ENCODE results near the gene CLEC16A. TPM values are rescaled to one million over a fixed set of nuclear protein-coding genes. Genes with fewer than 3 reads are reported as not detected.
"Not testable (repeated sequence)": the region's sequence is repeated elsewhere in the genome, so short reads cannot be mapped to it uniquely, and the experiment has no call there.

CLEC16A gene
- total RNA-seq, 1 donor from 2014 or later: 14.6 TPM

- peak overlapping the region in 1 of 3 donors; percentile 27 for H3K9ac ChIP-seq (ENCODE audit: low read depth in 1 of 3, low read length in 3 of 3)
- peaks cover 20 to 22% (median 20%) of the 10 kb centered on the region in 3 donors for H3K36me3 ChIP-seq (ENCODE audit: control insufficient read depth in 3 of 3, insufficient read depth in 3 of 3, low read length in 3 of 3)
- no peaks in the 10 kb centered on the region for H3K9me3 ChIP-seq (ENCODE audit: control insufficient read depth in 3 of 3, low read length in 3 of 3)
- no peaks in the 10 kb centered on the region for H3K27me3 ChIP-seq (ENCODE audit: control insufficient read depth in 3 of 3, insufficient read depth in 3 of 3, low read length in 3 of 3)
- no peak overlapping the region for H3K27ac ChIP-seq (ENCODE audit: low read depth, low read length)
- no peak overlapping the region for H3K4me3 ChIP-seq (ENCODE audit: low read length in 3 of 3)
- H3K4me1 ChIP-seq (ENCODE audit: control insufficient read depth in 3 of 3, insufficient read depth in 3 of 3, low read length in 3 of 3): peaks cover 9 to 22% (median 20%) of the 10 kb centered on the region in 3 donors
Measured at GRCh38 chr16:10965440-10966061, 21.2 kb downstream of the CLEC16A start.

GRCh38 chr16:10966129-10966528, 21.8 kb downstream of the CLEC16A start:
- H3K9ac ChIP-seq (ENCODE audit: low read depth in 1 of 3, low read length in 3 of 3): no peak overlapping the region
- H3K4me3 ChIP-seq (ENCODE audit: low read length in 3 of 3): no peak overlapping the region
- peaks cover 22 to 28% (median 26%) of the 10 kb centered on the region in 3 donors for H3K36me3 ChIP-seq (ENCODE audit: control insufficient read depth in 3 of 3, insufficient read depth in 3 of 3, low read length in 3 of 3)
- no peak overlapping the region for H3K27ac ChIP-seq (ENCODE audit: low read depth, low read length)
- H3K4me1 ChIP-seq (ENCODE audit: control insufficient read depth in 3 of 3, insufficient read depth in 3 of 3, low read length in 3 of 3): peaks cover 6 to 16% (median 14%) of the 10 kb centered on the region in 3 donors
- no peaks in the 10 kb centered on the region for H3K9me3 ChIP-seq (ENCODE audit: control insufficient read depth in 3 of 3, low read length in 3 of 3)
- H3K27me3 ChIP-seq (ENCODE audit: control insufficient read depth in 3 of 3, insufficient read depth in 3 of 3, low read length in 3 of 3): no peaks in the 10 kb centered on the region

- Histone ChIP-seq H3K36me3 (ENCODE audit: control insufficient read depth in 3 of 3, insufficient read depth in 3 of 3, low read length in 3 of 3) (peaks cover 23 to 30% (median 27%) of the 10 kb centered on the region in 3 donors), H3K4me1 (ENCODE audit: control insufficient read depth in 3 of 3, insufficient read depth in 3 of 3, low read length in 3 of 3) (peaks cover 4 to 13% (median 10%) of the 10 kb centered on the region in 3 donors)
- H3K9ac ChIP-seq (ENCODE audit: low read depth in 1 of 3, low read length in 3 of 3); H3K27ac ChIP-seq (ENCODE audit: low read depth, low read length); H3K27me3 ChIP-seq (ENCODE audit: control insufficient read depth in 3 of 3, insufficient read depth in 3 of 3, low read length in 3 of 3); H3K4me3 ChIP-seq (ENCODE audit: low read length in 3 of 3); H3K9me3 ChIP-seq (ENCODE audit: control insufficient read depth in 3 of 3, low read length in 3 of 3): not testable (repeated sequence)
Measured at GRCh38 chr16:10966559-10966958, 22.2 kb downstream of the CLEC16A start.

- H3K4me1 ChIP-seq (ENCODE audit: control insufficient read depth in 3 of 3, insufficient read depth in 3 of 3, low read length in 3 of 3): peaks cover 11 to 19% (median 15%) of the 10 kb centered on the region in 3 donors
- H3K36me3 ChIP-seq (ENCODE audit: control insufficient read depth in 3 of 3, insufficient read depth in 3 of 3, low read length in 3 of 3): peaks cover 19 to 26% (median 20%) of the 10 kb centered on the region in 3 donors
- no peak overlapping the region for H3K4me3 ChIP-seq (ENCODE audit: low read length in 3 of 3)
- no peak overlapping the region for H3K9ac ChIP-seq (ENCODE audit: low read depth in 1 of 3, low read length in 3 of 3)
- no peaks in the 10 kb centered on the region for H3K9me3 ChIP-seq (ENCODE audit: control insufficient read depth in 3 of 3, low read length in 3 of 3)
- no peaks in the 10 kb centered on the region for H3K27me3 ChIP-seq (ENCODE audit: control insufficient read depth in 3 of 3, insufficient read depth in 3 of 3, low read length in 3 of 3)
- no peak overlapping the region for H3K27ac ChIP-seq (ENCODE audit: low read depth, low read length)
Measured at GRCh38 chr16:10967986-10968385, 23.6 kb downstream of the CLEC16A start.

- H3K4me1 ChIP-seq (ENCODE audit: control insufficient read depth in 3 of 3, insufficient read depth in 3 of 3, low read length in 3 of 3): peaks cover 11 to 19% (median 15%) of the 10 kb centered on the region in 3 donors
- H3K27ac ChIP-seq (ENCODE audit: low read depth, low read length): no peak overlapping the region
- no peaks in the 10 kb centered on the region for H3K9me3 ChIP-seq (ENCODE audit: control insufficient read depth in 3 of 3, low read length in 3 of 3)
- H3K9ac ChIP-seq (ENCODE audit: low read depth in 1 of 3, low read length in 3 of 3): no peak overlapping the region
- no peaks in the 10 kb centered on the region for H3K27me3 ChIP-seq (ENCODE audit: control insufficient read depth in 3 of 3, insufficient read depth in 3 of 3, low read length in 3 of 3)
- H3K4me3 ChIP-seq (ENCODE audit: low read length in 3 of 3): no peak overlapping the region
- peaks cover 16 to 25% (median 20%) of the 10 kb centered on the region in 3 donors for H3K36me3 ChIP-seq (ENCODE audit: control insufficient read depth in 3 of 3, insufficient read depth in 3 of 3, low read length in 3 of 3)
Measured at GRCh38 chr16:10968498-10968897, 24.1 kb downstream of the CLEC16A start.

GRCh38 chr16:10969615-10970014, 25.3 kb downstream of the CLEC16A start:
- H3K9ac ChIP-seq (ENCODE audit: low read depth in 1 of 3, low read length in 3 of 3): no peak overlapping the region
- H3K27ac ChIP-seq (ENCODE audit: low read depth, low read length): no peak overlapping the region
- H3K27me3 ChIP-seq (ENCODE audit: control insufficient read depth in 3 of 3, insufficient read depth in 3 of 3, low read length in 3 of 3): no peaks in the 10 kb centered on the region
- H3K4me3 ChIP-seq (ENCODE audit: low read length in 3 of 3): no peak overlapping the region
- peaks cover 15 to 24% (median 22%) of the 10 kb centered on the region in 3 donors for H3K36me3 ChIP-seq (ENCODE audit: control insufficient read depth in 3 of 3, insufficient read depth in 3 of 3, low read length in 3 of 3)
- no peaks in the 10 kb centered on the region for H3K9me3 ChIP-seq (ENCODE audit: control insufficient read depth in 3 of 3, low read length in 3 of 3)
- H3K4me1 ChIP-seq (ENCODE audit: control insufficient read depth in 3 of 3, insufficient read depth in 3 of 3, low read length in 3 of 3): peaks cover 8 to 14% (median 11%) of the 10 kb centered on the region in 3 donors

- H3K27ac ChIP-seq (ENCODE audit: low read depth, low read length): no peak overlapping the region
Measured at GRCh38 chr16:10970065-10970464, 25.7 kb downstream of the CLEC16A start.

GRCh38 chr16:10971560-10971961, 27.2 kb downstream of the CLEC16A start:
- H3K9me3 ChIP-seq (ENCODE audit: control insufficient read depth in 3 of 3, low read length in 3 of 3): no peaks in the 10 kb centered on the region
- no peaks in the 10 kb centered on the region for H3K27me3 ChIP-seq (ENCODE audit: control insufficient read depth in 3 of 3, insufficient read depth in 3 of 3, low read length in 3 of 3)
- no peak overlapping the region for H3K27ac ChIP-seq (ENCODE audit: low read depth, low read length)
- H3K4me1 ChIP-seq (ENCODE audit: control insufficient read depth in 3 of 3, insufficient read depth in 3 of 3, low read length in 3 of 3): peaks cover 8 to 14% (median 11%) of the 10 kb centered on the region in 3 donors
- no peak overlapping the region for H3K9ac ChIP-seq (ENCODE audit: low read depth in 1 of 3, low read length in 3 of 3)
- H3K36me3 ChIP-seq (ENCODE audit: control insufficient read depth in 3 of 3, insufficient read depth in 3 of 3, low read length in 3 of 3): peaks cover 16 to 24% (median 22%) of the 10 kb centered on the region in 3 donors
- no peak overlapping the region for H3K4me3 ChIP-seq (ENCODE audit: low read length in 3 of 3)

More at GRCh38 chr16:10970065-10970464, 25.7 kb downstream of the CLEC16A start:
- Histone ChIP-seq H3K36me3 (ENCODE audit: control insufficient read depth in 3 of 3, insufficient read depth in 3 of 3, low read length in 3 of 3) (peaks cover 15 to 24% (median 22%) of the 10 kb centered on the region in 3 donors), H3K9ac (ENCODE audit: low read depth in 1 of 3, low read length in 3 of 3) (no peak overlapping the region), H3K27me3 (ENCODE audit: control insufficient read depth in 3 of 3, insufficient read depth in 3 of 3, low read length in 3 of 3) (no peaks in the 10 kb centered on the region), H3K9me3 (ENCODE audit: control insufficient read depth in 3 of 3, low read length in 3 of 3) (no peaks in the 10 kb centered on the region), H3K4me1 (ENCODE audit: control insufficient read depth in 3 of 3, insufficient read depth in 3 of 3, low read length in 3 of 3) (peaks cover 8 to 14% (median 11%) of the 10 kb centered on the region in 3 donors), H3K4me3 (ENCODE audit: low read length in 3 of 3) (no peak overlapping the region)

- H3K36me3 ChIP-seq (ENCODE audit: control insufficient read depth in 3 of 3, insufficient read depth in 3 of 3, low read length in 3 of 3): peaks cover 22 to 27% (median 22%) of the 10 kb centered on the region in 3 donors
- no peak overlapping the region for H3K4me3 ChIP-seq (ENCODE audit: low read length in 3 of 3)
- H3K27me3 ChIP-seq (ENCODE audit: control insufficient read depth in 3 of 3, insufficient read depth in 3 of 3, low read length in 3 of 3): no peaks in the 10 kb centered on the region
- no peak overlapping the region for H3K9ac ChIP-seq (ENCODE audit: low read depth in 1 of 3, low read length in 3 of 3)
- H3K27ac ChIP-seq (ENCODE audit: low read depth, low read length): no peak overlapping the region
- no peaks in the 10 kb centered on the region for H3K9me3 ChIP-seq (ENCODE audit: control insufficient read depth in 3 of 3, low read length in 3 of 3)
- peaks cover 8 to 14% (median 11%) of the 10 kb centered on the region in 3 donors for H3K4me1 ChIP-seq (ENCODE audit: control insufficient read depth in 3 of 3, insufficient read depth in 3 of 3, low read length in 3 of 3)
Measured at GRCh38 chr16:10972108-10972818, 27.9 kb downstream of the CLEC16A start.

Measured in skeletal muscle tissue (tissue), 4 donors.